ENCODE results near the gene MOB4.

- TF ChIP-seq POLR2A (IDR thresholded peaks at IDR 0.05) = no peak
- TF ChIP-seq, protein P1, sequence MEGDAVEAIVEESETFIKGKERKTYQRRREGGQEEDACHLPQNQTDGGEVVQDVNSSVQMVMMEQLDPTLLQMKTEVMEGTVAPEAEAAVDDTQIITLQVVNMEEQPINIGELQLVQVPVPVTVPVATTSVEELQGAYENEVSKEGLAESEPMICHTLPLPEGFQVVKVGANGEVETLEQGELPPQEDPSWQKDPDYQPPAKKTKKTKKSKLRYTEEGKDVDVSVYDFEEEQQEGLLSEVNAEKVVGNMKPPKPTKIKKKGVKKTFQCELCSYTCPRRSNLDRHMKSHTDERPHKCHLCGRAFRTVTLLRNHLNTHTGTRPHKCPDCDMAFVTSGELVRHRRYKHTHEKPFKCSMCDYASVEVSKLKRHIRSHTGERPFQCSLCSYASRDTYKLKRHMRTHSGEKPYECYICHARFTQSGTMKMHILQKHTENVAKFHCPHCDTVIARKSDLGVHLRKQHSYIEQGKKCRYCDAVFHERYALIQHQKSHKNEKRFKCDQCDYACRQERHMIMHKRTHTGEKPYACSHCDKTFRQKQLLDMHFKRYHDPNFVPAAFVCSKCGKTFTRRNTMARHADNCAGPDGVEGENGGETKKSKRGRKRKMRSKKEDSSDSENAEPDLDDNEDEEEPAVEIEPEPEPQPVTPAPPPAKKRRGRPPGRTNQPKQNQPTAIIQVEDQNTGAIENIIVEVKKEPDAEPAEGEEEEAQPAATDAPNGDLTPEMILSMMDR (IDR thresholded peaks at IDR 0.05) = no peak
These were observed 57.7 kb downstream of the MOB4 start for GRCh38 chr2:197573608-197574007.
